Sigmoid colon (tissue), 7 donors: ENCODE data around the gene PRKAR2B. TPM values are rescaled to one million over a fixed set of nuclear protein-coding genes. Genes with fewer than 3 reads are reported as not detected.

Source experiments
- DNase-seq: peaks from one replicate; pipeline ENCODE4 v3.0.0-alpha.2; 2019
- H3K27ac ChIP-seq, 4 donors: fragments of 200-600 bp; sonication (generic); one replicate each; pipeline ENCODE4 v1.5.1; 2016 to 2019; ENCODE audit warnings: mild to moderate bottlenecking in 1 of 4
- H3K27me3 ChIP-seq, 3 donors: fragments of 200-600 bp; sonication (generic); one replicate each; pipeline ENCODE4 v1.5.1; 2019; ENCODE audit warnings: mild to moderate bottlenecking in 1 of 3
- H3K36me3 ChIP-seq, 4 donors: fragments of 200-600 bp; sonication (generic); one replicate each; pipeline ENCODE4 v1.5.1; 2016 to 2019
- H3K4me1 ChIP-seq, 4 donors: fragments of 200-600 bp; sonication (generic); one replicate each; pipeline ENCODE4 v1.5.1; 2017 to 2019
- H3K4me3 ChIP-seq, 4 donors: fragments of 200-600 bp; sonication (generic); one replicate each; pipeline ENCODE4 v1.5.1; 2017 to 2019; ENCODE audit warnings: mild to moderate bottlenecking in 2 of 4, moderate library complexity in 1 of 4
- H3K9me3 ChIP-seq, 4 donors: fragments of 200-600 bp in 3 of 4; sonication (generic) in 3 of 4; one replicate each; pipeline versions ENCODE4 v1.5.1 to v1.6.1; 2013 to 2019
- EP300 ChIP-seq, 4 donors: sonication (generic); formaldehyde crosslinking; IDR thresholded peaks; one replicate each; pipeline ENCODE4 v1.6.1; 2017; ENCODE audit warnings: antibody characterized with exemption in 4 of 4
- POLR2A ChIP-seq, 2 donors: fragments of 450-650 bp; IDR thresholded peaks; one replicate each; pipeline ENCODE4 v1.6.1; 2016; ENCODE audit warnings: antibody characterized with exemption in 2 of 2, mild to moderate bottlenecking in 2 of 2, moderate library complexity in 2 of 2
- POLR2AphosphoS5 ChIP-seq, 4 donors: sonication (generic); formaldehyde crosslinking; IDR thresholded peaks; one replicate each; pipeline ENCODE4 v1.6.1; 2017; ENCODE audit warnings: antibody characterized with exemption in 4 of 4
- WGBS, 2 donors: extraction: QIAGEN DNeasy Blood & Tissue Kit; methylation state at CpG; one replicate each; pipeline ENCODE4 v1.1.7; 2013; 5-methylcytosine and 5-hydroxymethylcytosine counted together
- intact Hi-C: fragments of 100-400 bp; cut with DNase I; formaldehyde crosslinking; loops from one replicate; pipeline ENCODE4 v1.15.1; 2023
- polyA plus RNA-seq, 3 donors: library from polyadenylated mRNA; stranded (reverse); fragments of 200-250 nt; gene quantifications; one replicate each; pipeline ENCODE4 v1.2.3, GENCODE V29; 2013
- total RNA-seq, 4 donors: library from RNA; depleted of rRNA; stranded (reverse); fragments of >200 nt; gene quantifications; one replicate each; pipeline ENCODE4 v1.1.0, GENCODE V29; 2016
- TF ChIP-seq, protein P1 (sequence below), 4 experiments: fragments of 450-650 bp in 3 of 4; fragments of 200-600 bp in 1 of 4; IDR thresholded peaks; one replicate each; pipeline ENCODE4 v1.5.1; 2016 to 2019; ENCODE audit warnings: antibody characterized with exemption in 4 of 4, mild to moderate bottlenecking in 3 of 4, moderate library complexity in 2 of 4
- donor health status: healthy with polysubstance abuse.
- donor health status: Bipolar disorder and iron deficiency.
- donor health status: healthy.

PRKAR2B gene
- total and polyA plus RNA-seq, 7 donors: 8.1 to 40.0 (median 20.2) TPM

- WGBS, 2 donors: 46 to 47% methylated on average over 2 of the region's 2 CpGs
- intact Hi-C loops: no loop called here
Measured at GRCh38 chr7:107007892-107008287, 36.6 kb upstream of the PRKAR2B start.

GRCh38 chr7:107009846-107010203 lies 34.7 kb upstream of the PRKAR2B start:
- no peak for TF ChIP-seq EP300 (IDR thresholded peaks at IDR 0.05)
- TF ChIP-seq, protein P1, sequence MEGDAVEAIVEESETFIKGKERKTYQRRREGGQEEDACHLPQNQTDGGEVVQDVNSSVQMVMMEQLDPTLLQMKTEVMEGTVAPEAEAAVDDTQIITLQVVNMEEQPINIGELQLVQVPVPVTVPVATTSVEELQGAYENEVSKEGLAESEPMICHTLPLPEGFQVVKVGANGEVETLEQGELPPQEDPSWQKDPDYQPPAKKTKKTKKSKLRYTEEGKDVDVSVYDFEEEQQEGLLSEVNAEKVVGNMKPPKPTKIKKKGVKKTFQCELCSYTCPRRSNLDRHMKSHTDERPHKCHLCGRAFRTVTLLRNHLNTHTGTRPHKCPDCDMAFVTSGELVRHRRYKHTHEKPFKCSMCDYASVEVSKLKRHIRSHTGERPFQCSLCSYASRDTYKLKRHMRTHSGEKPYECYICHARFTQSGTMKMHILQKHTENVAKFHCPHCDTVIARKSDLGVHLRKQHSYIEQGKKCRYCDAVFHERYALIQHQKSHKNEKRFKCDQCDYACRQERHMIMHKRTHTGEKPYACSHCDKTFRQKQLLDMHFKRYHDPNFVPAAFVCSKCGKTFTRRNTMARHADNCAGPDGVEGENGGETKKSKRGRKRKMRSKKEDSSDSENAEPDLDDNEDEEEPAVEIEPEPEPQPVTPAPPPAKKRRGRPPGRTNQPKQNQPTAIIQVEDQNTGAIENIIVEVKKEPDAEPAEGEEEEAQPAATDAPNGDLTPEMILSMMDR (IDR thresholded peaks at IDR 0.05): no peak
- no peak for TF ChIP-seq POLR2AphosphoS5 (IDR thresholded peaks at IDR 0.05)
- TF ChIP-seq POLR2A (IDR thresholded peaks at IDR 0.05): no peak

More at GRCh38 chr7:107007892-107008287, 36.6 kb upstream of the PRKAR2B start:
- Histone ChIP-seq H3K27ac (no peak overlapping the region), H3K4me1 (no peaks in the 10 kb centered on the region), H3K27me3 (no peaks in the 10 kb centered on the region), H3K9me3 (no peaks in the 10 kb centered on the region), H3K36me3 (no peaks in the 10 kb centered on the region), H3K4me3 (no peak overlapping the region)
- TF ChIP-seq, protein P1 (IDR thresholded peaks at IDR 0.05): no peak
- no peak for TF ChIP-seq POLR2AphosphoS5 (IDR thresholded peaks at IDR 0.05)
- no peak for TF ChIP-seq EP300 (IDR thresholded peaks at IDR 0.05)
- TF ChIP-seq POLR2A (IDR thresholded peaks at IDR 0.05): no peak
- DNase-seq: no peak

GRCh38 chr7:107012691-107013090 lies 31.8 kb upstream of the PRKAR2B start:
- Histone ChIP-seq H3K4me3 (no peak overlapping the region), H3K27ac (no peak overlapping the region), H3K27me3 (no peaks in the 10 kb centered on the region), H3K4me1 (no peaks in the 10 kb centered on the region), H3K36me3 (no peaks in the 10 kb centered on the region), H3K9me3 (no peaks in the 10 kb centered on the region)
- 81 to 93% methylated on average over 6 of the region's 6 CpGs for WGBS, 2 donors
- intact Hi-C loops: no loop called here
- no peak for DNase-seq
- TF ChIP-seq POLR2AphosphoS5 (IDR thresholded peaks at IDR 0.05): no peak
- TF ChIP-seq, protein P1 (IDR thresholded peaks at IDR 0.05): no peak
- no peak for TF ChIP-seq POLR2A (IDR thresholded peaks at IDR 0.05)
- TF ChIP-seq EP300 (IDR thresholded peaks at IDR 0.05): no peak

More at GRCh38 chr7:107009846-107010203, 34.7 kb upstream of the PRKAR2B start:
- Histone ChIP-seq H3K4me3 (no peak overlapping the region), H3K27ac (no peak overlapping the region), H3K4me1 (no peaks in the 10 kb centered on the region), H3K27me3 (no peaks in the 10 kb centered on the region), H3K9me3 (no peaks in the 10 kb centered on the region), H3K36me3 (no peaks in the 10 kb centered on the region)
- WGBS, 2 donors: 82 to 84% methylated on average over 4 of the region's 4 CpGs
- no peak for DNase-seq
- intact Hi-C loops: no loop called here

DNA sequence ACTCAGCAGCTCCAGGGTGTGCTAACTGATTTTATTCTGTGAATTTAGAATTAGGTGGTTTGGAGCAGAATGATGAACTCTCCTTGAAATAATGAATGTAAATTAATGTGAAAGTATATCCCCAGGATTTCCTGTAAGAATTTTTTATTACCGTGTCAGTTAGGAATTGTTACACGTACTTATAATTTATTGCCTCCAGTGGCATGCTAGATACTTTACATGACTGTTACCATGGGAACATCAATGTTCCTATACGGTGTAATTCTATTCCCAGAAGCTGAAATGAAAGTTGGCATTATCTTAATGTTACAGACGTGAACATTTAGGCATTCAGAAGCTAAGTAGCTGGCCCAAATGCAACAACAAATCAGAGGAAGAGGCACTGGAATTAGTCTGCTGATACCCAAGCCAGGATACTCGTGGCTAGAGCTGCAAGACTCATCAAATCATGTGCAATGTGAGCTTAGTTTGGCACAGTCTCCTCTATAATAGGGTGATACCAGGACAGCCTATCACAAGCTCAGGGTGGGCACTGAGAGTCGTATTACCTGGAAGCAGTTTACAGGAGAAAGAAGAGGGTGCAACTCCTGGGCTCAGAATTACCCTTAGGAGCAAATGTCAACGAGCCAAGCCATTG lies 30.0 kb upstream of the PRKAR2B start:
- Histone ChIP-seq H3K36me3 (no peaks in the 10 kb centered on the region), H3K4me1 (no peaks in the 10 kb centered on the region), H3K9me3 (no peaks in the 10 kb centered on the region), H3K27me3 (no peaks in the 10 kb centered on the region), H3K27ac (no peak overlapping the region), H3K4me3 (no peak overlapping the region)
- TF ChIP-seq, protein P1 (IDR thresholded peaks at IDR 0.05): no peak
- no peak for TF ChIP-seq POLR2A (IDR thresholded peaks at IDR 0.05)
- no peak for TF ChIP-seq EP300 (IDR thresholded peaks at IDR 0.05)
- TF ChIP-seq POLR2AphosphoS5 (IDR thresholded peaks at IDR 0.05): no peak
- WGBS, 2 donors: 35 to 41% methylated on average over 7 of the region's 7 CpGs
- intact Hi-C loops: no loop called here
- DNase-seq: no peak

- no peaks in the 10 kb centered on the region for H3K27me3 ChIP-seq
- intact Hi-C loops: no loop called here
- WGBS, 2 donors: 76 to 90% methylated on average over 4 of the region's 4 CpGs
- no peak overlapping the region for H3K27ac ChIP-seq
- no peak for DNase-seq
- no peak overlapping the region for H3K4me3 ChIP-seq
- H3K9me3 ChIP-seq: no peaks in the 10 kb centered on the region
- H3K36me3 ChIP-seq: no peaks in the 10 kb centered on the region
- no peaks in the 10 kb centered on the region for H3K4me1 ChIP-seq
- no peak for TF ChIP-seq POLR2A (IDR thresholded peaks at IDR 0.05)
Measured at GRCh38 chr7:107016312-107016711, 28.2 kb upstream of the PRKAR2B start.
